Gastroesophageal sphincter (tissue), 4 donors: Measurements from ENCODE around the gene LTBP3. TPM values are rescaled to one million over a fixed set of nuclear protein-coding genes. Genes with fewer than 3 reads are reported as not detected.
A peak's percentile ranks its signal among the peaks of the same experiment; 100 is the strongest.
"Not testable (repeated sequence)": the region's sequence is repeated elsewhere in the genome, so short reads cannot be mapped to it uniquely, and the experiment has no call there.

ENCODE experiments used
- ATAC-seq: fragments of 150-250 bp; one replicate; pipeline ENCODE4 v1.9.1; 2016; ENCODE audit warnings: mild to moderate bottlenecking, moderate library complexity
- H3K27ac ChIP-seq, 4 donors: fragments of 200-600 bp; sonication (generic) in 3 of 4; 1 replicate in 3 of 4; 2 replicates in 1 of 4; pipeline ENCODE4 v1.5.1; 2016 to 2019
- H3K27me3 ChIP-seq: fragments of 200-600 bp; sonication (generic); one replicate; pipeline ENCODE4 v1.5.1; 2019
- H3K36me3 ChIP-seq, 2 donors: fragments of 200-600 bp; sonication (generic); one replicate each; pipeline ENCODE4 v1.5.1; 2019; ENCODE audit warnings: control low read depth in 1 of 2
- H3K4me1 ChIP-seq, 3 donors: fragments of 200-600 bp; sonication (generic); 1 replicate in 2 of 3; 2 replicates in 1 of 3; pipeline ENCODE4 v1.5.1; 2016 to 2019; ENCODE audit warnings: control low read depth in 2 of 3
- H3K4me3 ChIP-seq, 2 donors: fragments of 200-600 bp; sonication (generic); one replicate each; pipeline ENCODE4 v1.5.1; 2019; ENCODE audit warnings: mild to moderate bottlenecking in 1 of 2, moderate library complexity in 1 of 2
- H3K9me3 ChIP-seq, 3 donors: fragments of 200-600 bp; sonication (generic); one replicate each; pipeline ENCODE4 v1.5.1; 2017 to 2019; ENCODE audit warnings: control low read depth in 2 of 3
- CTCF ChIP-seq, 4 experiments: fragments of 200-600 bp in 2 of 4; fragments of 450-650 bp in 2 of 4; sonication (generic) in 1 of 4; IDR thresholded peaks; one replicate each; pipeline ENCODE4 v1.5.1; 2017 to 2019; ENCODE audit warnings: antibody characterized with exemption in 4 of 4, mild to moderate bottlenecking in 2 of 4, moderate library complexity in 2 of 4
- EP300 ChIP-seq: sonication (generic); formaldehyde crosslinking; IDR thresholded peaks from one replicate; pipeline ENCODE4 v1.6.1; 2017; ENCODE audit warnings: antibody characterized with exemption, mild to moderate bottlenecking
- POLR2A ChIP-seq, 2 donors: fragments of 450-650 bp; IDR thresholded peaks; one replicate each; pipeline ENCODE4 v1.6.1; 2017; ENCODE audit warnings: antibody characterized with exemption in 2 of 2, mild to moderate bottlenecking in 2 of 2, moderate library complexity in 1 of 2
- POLR2AphosphoS5 ChIP-seq: sonication (generic); formaldehyde crosslinking; IDR thresholded peaks from one replicate; pipeline ENCODE4 v1.6.1; 2017; ENCODE audit warnings: antibody characterized with exemption
- WGBS, 2 donors: methylation state at CpG; one replicate each; pipeline ENCODE4 v1.1.5; 2018; ENCODE audit warnings: low coverage in 1 of 2; 5-methylcytosine and 5-hydroxymethylcytosine counted together
- total RNA-seq, 4 donors: library from RNA; depleted of rRNA; stranded (reverse); fragments of >200 nt; gene quantifications; one replicate each; pipeline ENCODE4 v1.1.0, GENCODE V29; 2016

The LTBP3 gene
- total RNA-seq, 4 donors from 2014 or later, result 90.6 to 173 (median 139) TPM

DNA sequence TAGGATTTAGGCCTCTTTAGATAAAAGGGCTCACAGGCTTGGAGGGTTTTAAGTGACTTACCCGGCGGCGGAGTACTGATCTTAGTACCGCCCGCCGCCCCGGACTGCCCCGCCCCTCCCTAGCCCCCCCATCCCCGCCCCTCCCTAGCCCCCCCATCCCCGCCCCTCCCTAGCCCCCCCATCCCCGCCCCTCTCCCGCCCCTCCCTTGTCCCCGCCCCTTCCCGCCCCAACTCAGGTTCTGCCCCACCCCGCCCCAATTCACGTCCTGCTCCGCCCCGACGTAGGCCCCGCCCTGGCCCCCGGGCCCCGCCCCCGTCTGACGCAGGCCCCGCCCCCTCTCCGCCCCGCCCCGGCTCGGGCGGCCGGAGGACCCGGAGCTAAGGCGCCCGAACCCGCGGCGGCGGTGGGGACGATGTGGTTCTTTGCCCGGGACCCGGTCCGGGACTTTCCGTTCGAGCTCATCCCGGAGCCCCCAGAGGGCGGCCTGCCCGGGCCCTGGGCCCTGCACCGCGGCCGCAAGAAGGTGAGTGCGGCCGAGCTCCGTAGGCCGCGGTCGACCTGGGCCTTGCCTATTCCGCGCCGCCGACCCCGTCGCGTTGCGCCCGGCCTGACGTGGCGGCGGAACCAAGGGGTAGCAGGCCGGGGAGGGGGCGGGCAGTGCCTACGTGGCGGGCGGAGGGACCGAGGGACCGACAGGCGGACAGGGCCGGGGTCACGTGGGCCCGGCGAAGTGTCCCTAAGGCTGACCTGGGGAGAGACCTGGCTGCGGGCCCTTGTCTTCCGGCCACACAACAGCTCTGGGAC is 33.2 kb downstream of the LTBP3 start, which contains the start of gene SCYL1:
Gene SCYL1 (plus strand): TSS at position 343 of the 805 bp plus-strand sequence. CDS start 71 bp downstream, at position 414.
- TF ChIP-seq POLR2A (IDR thresholded peaks at IDR 0.05), result peak; percentile 68 to 73
- no peak for TF ChIP-seq CTCF (IDR thresholded peaks at IDR 0.05)
- TF ChIP-seq EP300, result no peak
- peak; percentile 75 for TF ChIP-seq POLR2AphosphoS5
- ATAC-seq, result peak; percentile 85
- Histone ChIP-seq H3K4me1 (peaks cover 3 to 52% (median 14%) of the 10 kb centered on the region in 3 donors), H3K27ac (peak within 1 kb of the TSS; percentile 76 to 93 (median 91)), H3K36me3 (peaks cover 0 to 40% of the 10 kb centered on the region in 2 donors), H3K27me3 (no peaks in the 10 kb centered on the region), H3K4me3 (peak within 1 kb of the TSS; percentile 85 to 99), H3K9me3 (no peaks in the 10 kb centered on the region)
- WGBS, 2 donors, result 0 to 3% methylated on average over 4 of the region's 82 CpGs

DNA sequence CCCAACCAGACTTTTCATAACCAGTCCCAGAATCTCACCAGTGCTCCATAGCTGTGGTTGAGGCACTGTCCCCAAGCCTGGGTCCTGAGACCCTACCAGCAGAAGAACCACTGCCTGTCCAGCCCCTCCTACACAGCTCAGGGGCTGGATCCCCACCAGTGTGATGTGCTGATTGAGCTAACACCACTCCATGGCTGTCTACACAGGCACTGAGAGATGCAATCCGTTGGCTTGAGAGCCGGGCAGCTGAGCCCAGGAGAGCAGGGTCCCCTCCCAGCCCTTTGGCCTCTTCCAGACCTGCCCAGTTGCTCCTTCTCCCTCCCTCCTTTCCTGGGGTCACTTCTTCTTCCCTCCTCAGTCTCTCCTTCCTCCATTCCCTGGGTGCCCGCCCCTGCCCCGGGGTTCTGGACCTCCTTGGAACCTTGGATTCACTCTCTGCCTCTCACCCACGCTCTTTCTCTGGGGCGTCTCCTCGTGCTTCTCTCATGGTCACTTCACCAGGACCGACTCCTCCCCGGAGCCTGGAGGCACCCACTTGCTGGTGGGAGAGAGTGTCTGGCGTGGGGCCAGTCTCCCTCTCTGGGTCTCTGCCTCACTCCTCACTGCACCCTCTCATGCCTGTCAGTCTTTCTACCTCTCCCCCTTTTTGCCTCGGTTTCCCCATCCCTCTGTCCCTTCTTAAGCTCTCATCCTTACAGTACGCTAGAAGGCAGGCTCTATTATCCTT is 34.0 kb downstream of the LTBP3 start:
- peak; percentile 44 for ATAC-seq
- 0 to 20% methylated on average over 1 to 12 of the region's 12 CpGs for WGBS, 2 donors
- peaks cover 3 to 46% (median 14%) of the 10 kb centered on the region in 3 donors for H3K4me1 ChIP-seq
- H3K27me3 ChIP-seq, result no peaks in the 10 kb centered on the region
- TF ChIP-seq EP300, result no peak
- no peak for TF ChIP-seq POLR2A (IDR thresholded peaks at IDR 0.05)
- no peak for TF ChIP-seq CTCF (IDR thresholded peaks at IDR 0.05)
- TF ChIP-seq POLR2AphosphoS5, result no peak
- no peaks in the 10 kb centered on the region for H3K9me3 ChIP-seq
- peaks cover 0 to 33% of the 10 kb centered on the region in 2 donors for H3K36me3 ChIP-seq
- peak overlapping the region; percentile 19 to 93 (median 89) for H3K27ac ChIP-seq
- peak overlapping the region; percentile 20 to 99 for H3K4me3 ChIP-seq

- H3K27ac ChIP-seq, result peak overlapping the region in 3 of 4 donors; percentile 87 to 93 (median 91)
- 84 to 93% methylated on average over 4 to 5 of the region's 7 CpGs for WGBS, 2 donors
- H3K27me3 ChIP-seq, H3K4me3 ChIP-seq, ATAC-seq, H3K9me3 ChIP-seq: not testable (repeated sequence)
- peaks cover 0 to 27% of the 10 kb centered on the region in 2 donors for H3K36me3 ChIP-seq
- peaks cover 3 to 42% (median 14%) of the 10 kb centered on the region in 3 donors for H3K4me1 ChIP-seq
Measured at GRCh38 chr11:65523631-65523968, 34.6 kb downstream of the LTBP3 start.

DNA sequence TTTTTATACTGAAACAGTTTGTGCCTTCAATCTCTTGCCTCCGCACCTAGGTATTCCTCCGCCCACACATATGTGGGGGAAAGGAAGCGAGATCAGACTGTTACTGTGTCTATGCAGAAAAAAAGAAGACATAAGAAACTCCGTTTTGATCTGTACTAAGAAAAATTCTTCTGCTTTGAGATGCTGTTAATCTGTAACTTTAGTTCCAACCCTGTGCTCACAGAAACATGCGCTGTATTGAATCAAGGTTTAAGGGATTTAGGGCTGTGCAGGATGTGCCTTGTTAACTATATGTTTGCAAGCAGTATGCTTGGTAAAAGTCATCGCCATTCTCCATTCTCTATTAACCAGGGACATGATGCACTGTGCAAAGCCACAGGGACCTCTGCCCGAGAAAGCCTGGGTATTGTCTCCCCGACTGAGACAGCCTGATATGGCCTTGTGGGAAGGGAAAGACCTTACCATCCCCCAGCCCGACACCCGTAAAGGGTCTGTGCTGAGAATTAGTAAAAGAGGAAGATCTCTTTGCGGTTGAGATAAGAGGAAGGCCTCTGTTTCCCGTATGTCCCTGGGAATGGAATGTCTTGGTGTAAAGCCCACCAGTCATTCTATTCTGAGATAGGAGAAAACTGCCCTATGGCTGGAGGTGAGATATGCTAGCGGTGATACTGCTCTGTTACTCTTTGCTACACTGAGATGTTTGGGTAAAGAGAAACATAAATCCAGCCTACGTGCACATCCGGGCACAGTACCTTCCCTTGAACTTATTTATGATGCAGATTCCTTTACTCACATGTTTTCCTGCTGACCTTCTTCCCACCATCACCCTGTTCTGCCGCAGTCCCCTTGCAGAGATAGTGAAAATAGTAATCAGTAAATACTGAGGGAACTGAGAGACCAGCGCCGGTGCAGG is 35.2 kb downstream of the LTBP3 start:
- H3K27me3 ChIP-seq, H3K9me3 ChIP-seq, ATAC-seq, H3K27ac ChIP-seq, H3K4me3 ChIP-seq: not testable (repeated sequence)
- Histone ChIP-seq H3K36me3 (peaks cover 0 to 21% of the 10 kb centered on the region in 2 donors), H3K4me1 (peaks cover 3 to 36% (median 14%) of the 10 kb centered on the region in 3 donors)
- WGBS, 2 donors, result 76 to 86% methylated on average over 9 to 15 of the region's 18 CpGs

DNA sequence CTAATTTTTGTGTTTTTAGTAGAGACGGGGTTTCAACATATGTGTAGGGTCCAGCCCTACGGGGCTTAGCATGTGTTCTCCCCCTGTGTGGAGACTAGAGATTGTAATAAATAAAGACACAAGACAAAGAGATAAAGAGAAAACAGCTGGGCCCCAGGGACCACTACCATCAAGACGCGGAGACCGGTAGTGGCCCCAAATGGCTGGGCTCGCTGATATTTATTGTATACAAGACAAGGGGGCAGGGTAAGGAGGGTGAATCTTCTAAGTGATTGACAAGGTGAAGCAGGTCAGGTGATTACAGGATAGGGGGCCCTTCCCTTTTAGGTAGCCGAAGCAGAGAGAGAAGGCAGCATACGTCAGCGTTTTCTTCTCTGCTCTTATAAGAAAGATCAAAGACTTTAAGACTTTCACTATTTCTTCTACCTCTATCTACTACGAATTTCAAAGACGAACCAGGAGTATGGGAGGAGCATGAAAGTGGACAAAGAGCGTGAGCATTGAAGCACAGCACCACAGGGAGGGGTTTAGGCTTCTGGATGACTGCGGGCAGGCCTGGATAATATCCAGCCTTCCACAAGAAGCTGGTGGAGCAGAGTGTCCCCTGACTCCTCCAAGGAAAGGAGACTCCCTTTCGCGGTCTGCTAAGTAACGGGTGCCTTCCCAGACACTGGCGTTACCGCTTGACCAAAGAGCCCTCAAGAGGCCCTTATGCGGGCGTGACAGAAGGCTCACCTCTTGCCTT is 36.2 kb downstream of the LTBP3 start:
- Histone ChIP-seq H3K4me1 (peaks cover 3 to 27% (median 14%) of the 10 kb centered on the region in 3 donors), H3K36me3 (peaks cover 0 to 10% of the 10 kb centered on the region in 2 donors)
- not testable (repeated sequence) for H3K9me3 ChIP-seq, H3K27ac ChIP-seq, H3K4me3 ChIP-seq, ATAC-seq, H3K27me3 ChIP-seq
- WGBS, 2 donors, result 67 to 89% methylated on average over 14 to 16 of the region's 20 CpGs

- H3K36me3 ChIP-seq, H3K4me1 ChIP-seq, ATAC-seq, H3K27ac ChIP-seq, H3K27me3 ChIP-seq, H3K9me3 ChIP-seq, H3K4me3 ChIP-seq: not testable (repeated sequence)
- WGBS, 2 donors, result 86 to 92% methylated on average over 2 to 6 of the region's 8 CpGs
Measured at GRCh38 chr11:65518941-65519549, 39.1 kb downstream of the LTBP3 start.
